Measurements from ENCODE around the gene IER5.

IER5 gene

GRCh38 chr1:181135815-181136737, 47.6 kb downstream of the IER5 start:
- DNase-seq, result no peak

- DNase-seq, result no peak
Measured at GRCh38 chr1:181136738-181137122, 48.2 kb downstream of the IER5 start.

GRCh38 chr1:181137217-181137743, 48.8 kb downstream of the IER5 start:
- DNase-seq, result no peak

GRCh38 chr1:181139631-181140061, 51.1 kb downstream of the IER5 start:
- DNase-seq, result no peak

- no peak for DNase-seq
Measured at GRCh38 chr1:181140398-181140797, 51.9 kb downstream of the IER5 start.

- no peak for DNase-seq
Measured at GRCh38 chr1:181140891-181141290, 52.4 kb downstream of the IER5 start.

GRCh38 chr1:181141431-181141910, 53.0 kb downstream of the IER5 start:
- DNase-seq, result no peak
